Measurements from ENCODE around the gene TANC1. TPM values are rescaled to one million over a fixed set of nuclear protein-coding genes. Genes with fewer than 3 reads are reported as not detected.

The TANC1 gene
- total RNA-seq, 2 experiments from 2014 or later: 0.41 to 0.47 TPM

DNA sequence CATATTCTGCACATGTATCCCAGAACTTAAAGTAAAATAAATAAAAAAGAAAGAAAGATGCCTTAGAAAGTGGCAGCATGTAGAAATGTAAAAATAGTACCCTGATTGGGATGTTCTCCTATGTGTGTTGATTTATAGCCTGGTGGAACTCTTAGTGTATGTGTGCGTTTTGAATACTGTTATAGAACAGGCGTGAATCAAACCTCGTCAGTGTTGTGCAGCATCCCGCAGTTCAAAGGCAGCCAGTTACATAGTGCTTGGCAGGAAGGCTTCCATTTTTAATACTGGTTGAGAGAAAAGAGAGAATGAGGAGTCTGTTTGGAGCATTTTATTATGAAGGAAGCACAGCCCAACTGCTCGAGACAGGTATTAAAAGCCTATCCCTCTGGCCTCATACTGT, 49.4 kb downstream of the TANC1 start:
- ATAC-seq (ENCODE audit: poor library complexity) (no peak), DNase-seq (no peak)
- Histone ChIP-seq H3K36me3 (ENCODE audit: insufficient read depth, low read length) (no peaks in the 10 kb centered on the region), H3K27ac (ENCODE audit: low read depth in 1 of 2, low read length in 2 of 2) (no peak overlapping the region), H3K4me3 (ENCODE audit: low read length) (no peak overlapping the region), H3K9me3 (ENCODE audit: control insufficient read depth in 1 of 2, insufficient read depth in 1 of 2, low read length in 2 of 2) (peaks cover 14 to 20% of the 10 kb centered on the region in 2 experiments), H3K27me3 (ENCODE audit: control insufficient read depth in 1 of 2, insufficient read depth in 2 of 2, low read length in 2 of 2) (peaks cover 0 to 3% of the 10 kb centered on the region in 2 experiments), H3K4me1 (ENCODE audit: insufficient read depth, low read length) (no peaks in the 10 kb centered on the region)
- H3K27ac Mint-ChIP-seq: no peak overlapping the region
- ChIA-PET POLR2A (no interaction called here), CTCF (no interaction called here)
- TF ChIP-seq, protein P1, sequence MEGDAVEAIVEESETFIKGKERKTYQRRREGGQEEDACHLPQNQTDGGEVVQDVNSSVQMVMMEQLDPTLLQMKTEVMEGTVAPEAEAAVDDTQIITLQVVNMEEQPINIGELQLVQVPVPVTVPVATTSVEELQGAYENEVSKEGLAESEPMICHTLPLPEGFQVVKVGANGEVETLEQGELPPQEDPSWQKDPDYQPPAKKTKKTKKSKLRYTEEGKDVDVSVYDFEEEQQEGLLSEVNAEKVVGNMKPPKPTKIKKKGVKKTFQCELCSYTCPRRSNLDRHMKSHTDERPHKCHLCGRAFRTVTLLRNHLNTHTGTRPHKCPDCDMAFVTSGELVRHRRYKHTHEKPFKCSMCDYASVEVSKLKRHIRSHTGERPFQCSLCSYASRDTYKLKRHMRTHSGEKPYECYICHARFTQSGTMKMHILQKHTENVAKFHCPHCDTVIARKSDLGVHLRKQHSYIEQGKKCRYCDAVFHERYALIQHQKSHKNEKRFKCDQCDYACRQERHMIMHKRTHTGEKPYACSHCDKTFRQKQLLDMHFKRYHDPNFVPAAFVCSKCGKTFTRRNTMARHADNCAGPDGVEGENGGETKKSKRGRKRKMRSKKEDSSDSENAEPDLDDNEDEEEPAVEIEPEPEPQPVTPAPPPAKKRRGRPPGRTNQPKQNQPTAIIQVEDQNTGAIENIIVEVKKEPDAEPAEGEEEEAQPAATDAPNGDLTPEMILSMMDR (IDR thresholded peaks at IDR 0.05): no peak
- peaks cover 3% of the 10 kb centered on the region for H3K36me3 Mint-ChIP-seq (ENCODE audit: low read depth)
- H3K4me1 Mint-ChIP-seq (ENCODE audit: low read depth): no peaks in the 10 kb centered on the region
- H3K4me3 Mint-ChIP-seq: no peak overlapping the region
- no peaks in the 10 kb centered on the region for H3K27me3 Mint-ChIP-seq
- peaks cover 13% of the 10 kb centered on the region for H3K9me3 Mint-ChIP-seq
- intact Hi-C loops (cut with DNase I, micrococcal nuclease): no loop called here

DNA sequence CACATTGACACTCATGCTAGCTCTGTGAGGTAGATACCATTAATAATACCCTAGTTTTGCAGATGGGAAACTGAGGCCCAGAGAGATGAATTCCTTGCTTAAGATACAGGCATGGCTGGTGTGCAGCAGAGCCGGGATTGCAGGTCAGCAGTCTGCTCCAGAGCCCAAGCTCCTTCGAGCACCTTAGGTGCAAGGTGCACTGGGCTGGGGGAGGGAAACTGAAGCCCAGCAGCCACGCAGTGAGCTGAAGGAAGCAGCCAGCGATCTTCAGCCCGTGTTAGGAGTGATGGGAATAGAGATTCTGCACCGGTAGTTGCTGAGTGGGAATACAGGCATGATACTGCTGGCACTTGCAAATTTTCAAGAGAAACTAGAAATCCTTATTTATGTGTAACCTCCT, 50.6 kb downstream of the TANC1 start:
- peaks cover 3% of the 10 kb centered on the region for H3K36me3 Mint-ChIP-seq (ENCODE audit: low read depth)
- ChIA-PET CTCF (interaction anchor here (0.6 to 0.8 kb wide), 2 partner anchors 33 to 50 kb away, joined by 3 read pairs; no protein-coding TSS in a partner anchor), POLR2A (no interaction called here)
- Histone ChIP-seq H3K4me1 (ENCODE audit: insufficient read depth, low read length) (no peaks in the 10 kb centered on the region), H3K4me3 (ENCODE audit: low read length) (no peak overlapping the region), H3K9me3 (ENCODE audit: control insufficient read depth in 1 of 2, insufficient read depth in 1 of 2, low read length in 2 of 2) (peaks cover 14 to 20% of the 10 kb centered on the region in 2 experiments), H3K27ac (ENCODE audit: low read depth in 1 of 2, low read length in 2 of 2) (no peak overlapping the region), H3K36me3 (ENCODE audit: insufficient read depth, low read length) (no peaks in the 10 kb centered on the region), H3K27me3 (ENCODE audit: control insufficient read depth in 1 of 2, insufficient read depth in 2 of 2, low read length in 2 of 2) (peaks cover 0 to 3% of the 10 kb centered on the region in 2 experiments)
- peaks cover 12% of the 10 kb centered on the region for H3K9me3 Mint-ChIP-seq
- TF ChIP-seq, protein P1 (IDR thresholded peaks at IDR 0.05): no peak
- no peaks in the 10 kb centered on the region for H3K27me3 Mint-ChIP-seq
- no peak for ATAC-seq (ENCODE audit: poor library complexity)
- intact Hi-C loops (cut with DNase I, micrococcal nuclease): no loop called here
- H3K4me3 Mint-ChIP-seq: no peak overlapping the region
- H3K4me1 Mint-ChIP-seq (ENCODE audit: low read depth): no peaks in the 10 kb centered on the region
- DNase-seq: no peak
- no peak overlapping the region for H3K27ac Mint-ChIP-seq

DNA sequence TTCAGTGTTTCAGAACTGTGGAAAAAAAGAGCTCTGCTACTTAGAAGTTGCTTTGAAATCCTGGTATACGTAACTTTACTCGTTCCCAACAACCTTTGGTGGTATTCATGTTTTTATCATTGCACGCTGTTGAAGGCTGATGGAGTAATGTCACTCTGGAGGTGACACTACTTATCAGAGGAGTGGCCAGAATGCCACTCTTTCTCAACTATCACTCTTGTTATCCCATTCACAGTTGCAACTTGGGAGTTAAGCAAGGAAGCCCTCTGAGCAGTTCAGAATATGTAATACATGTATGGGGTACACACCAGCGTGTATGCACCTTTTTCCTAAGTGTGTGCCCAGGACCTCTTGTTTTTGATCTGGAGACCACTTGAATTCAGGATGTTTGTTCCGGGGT, 53.6 kb downstream of the TANC1 start:
- intact Hi-C loops (cut with DNase I, micrococcal nuclease): no loop called here
- POLR2A ChIA-PET: no interaction called here

More for the DNA sequence above, 53.6 kb downstream of the TANC1 start:
- Histone ChIP-seq H3K4me1 (ENCODE audit: insufficient read depth, low read length) (no peaks in the 10 kb centered on the region), H3K4me3 (ENCODE audit: low read length) (no peak overlapping the region), H3K9me3 (ENCODE audit: control insufficient read depth in 1 of 2, insufficient read depth in 1 of 2, low read length in 2 of 2) (peaks cover 0 to 4% of the 10 kb centered on the region in 2 experiments), H3K27ac (ENCODE audit: low read depth in 1 of 2, low read length in 2 of 2) (no peak overlapping the region), H3K36me3 (ENCODE audit: insufficient read depth, low read length) (no peaks in the 10 kb centered on the region), H3K27me3 (ENCODE audit: control insufficient read depth in 1 of 2, insufficient read depth in 2 of 2, low read length in 2 of 2) (no peaks in the 10 kb centered on the region)
- TF ChIP-seq, protein P1 (IDR thresholded peaks at IDR 0.05): no peak
- H3K27ac Mint-ChIP-seq: no peak overlapping the region
- H3K4me1 Mint-ChIP-seq (ENCODE audit: low read depth): no peaks in the 10 kb centered on the region
- H3K36me3 Mint-ChIP-seq (ENCODE audit: low read depth): no peaks in the 10 kb centered on the region
- H3K27me3 Mint-ChIP-seq: no peaks in the 10 kb centered on the region
- no peak for DNase-seq
- CTCF ChIA-PET: interaction anchor here (1.1 kb wide), 1 partner anchor 13 kb away, joined by 3 read pairs; no protein-coding TSS in a partner anchor
- no peak for ATAC-seq (ENCODE audit: poor library complexity)
- no peaks in the 10 kb centered on the region for H3K9me3 Mint-ChIP-seq
- H3K4me3 Mint-ChIP-seq: no peak overlapping the region

Measured in CD4-positive, alpha-beta T cell (primary cell).